SK-N-SH treated with all-trans-retinoic acid at 6 μM for 48 hours (cell line): ENCODE measurements around the gene FBXL16.

Experiments
- ATAC-seq: fragments of 200-7000 bp; cut with Tn5 transposase; 3 replicates; pipeline ENCODE4 v1.9.1; 2020; ENCODE audit warnings: mild to moderate bottlenecking, moderate library complexity
- ARNTL ChIP-seq: fragments of 450-650 bp; formaldehyde crosslinking; IDR thresholded peaks from 2 replicates; pipeline ENCODE4 v1.5.0; 2020; ENCODE audit warnings: low read depth, mild to moderate bottlenecking, moderate library complexity, borderline replicate concordance
- BACH2 ChIP-seq: fragments of 250-450 bp; sonication (Bioruptor Pico); IDR thresholded peaks from 2 replicates; pipeline ENCODE4 v1.9.0; 2021; ENCODE audit warnings: mild to moderate bottlenecking, borderline replicate concordance
- CSDC2 ChIP-seq: fragments of 250-450 bp; sonication (Bioruptor Pico); IDR thresholded peaks from 2 replicates; pipeline ENCODE4 v1.5.0; 2020; ENCODE audit warnings: mild to moderate bottlenecking, moderate library complexity
- ESRRG ChIP-seq: fragments of 250-450 bp; sonication (Bioruptor Pico); IDR thresholded peaks from 2 replicates; pipeline ENCODE4 v1.6.1; 2021; ENCODE audit warnings: mild to moderate bottlenecking
- GLIS3 ChIP-seq: fragments of 250-450 bp; sonication (Bioruptor Pico); IDR thresholded peaks from 2 replicates; pipeline ENCODE4 v1.5.0; 2020; ENCODE audit warnings: mild to moderate bottlenecking, moderate library complexity
- ISL1 ChIP-seq: fragments of 250-450 bp; sonication (Bioruptor Pico); IDR thresholded peaks from 2 replicates; pipeline ENCODE4 v2.1.2; 2022; ENCODE audit warnings: mild to moderate bottlenecking, moderate library complexity
- OSR1 ChIP-seq: fragments of 250-450 bp; sonication (Bioruptor Pico); IDR thresholded peaks from 2 replicates; pipeline ENCODE4 v1.8.0; 2022; ENCODE audit warnings: moderate library complexity, mild to moderate bottlenecking, inconsistent platforms
- TCF4 ChIP-seq: fragments of 250-450 bp; sonication (Bioruptor Pico); IDR thresholded peaks from 2 replicates; pipeline ENCODE4 v1.8.0; 2021; ENCODE audit warnings: mild to moderate bottlenecking, moderate library complexity, borderline replicate concordance
- ZC3H10 ChIP-seq: fragments of 250-450 bp; sonication (Bioruptor Pico); IDR thresholded peaks from 2 replicates; pipeline ENCODE4 v1.5.1; 2021; ENCODE audit warnings: mild to moderate bottlenecking, moderate library complexity
- ZFP3 ChIP-seq: fragments of 250-450 bp; sonication (Bioruptor Pico); IDR thresholded peaks from 2 replicates; pipeline ENCODE4 v1.5.0; 2020; ENCODE audit warnings: mild to moderate bottlenecking, moderate library complexity
- ZFP30 ChIP-seq: fragments of 450-650 bp; formaldehyde crosslinking; IDR thresholded peaks from 2 replicates; pipeline ENCODE4 v1.5.0; 2022; ENCODE audit warnings: mild to moderate bottlenecking, moderate library complexity
- ZNF565 ChIP-seq: fragments of 450-650 bp; formaldehyde crosslinking; conservative IDR thresholded peaks from 2 replicates; pipeline ENCODE4 v1.5.0; 2020; ENCODE audit warnings: low read depth, mild to moderate bottlenecking, moderate library complexity
- ZNF70 ChIP-seq: fragments of 450-650 bp; formaldehyde crosslinking; IDR thresholded peaks from 2 replicates; pipeline ENCODE4 v1.5.0; 2020; ENCODE audit warnings: mild to moderate bottlenecking, moderate library complexity
- TF ChIP-seq, protein P1 (sequence below): fragments of 250-450 bp; sonication (Bioruptor Pico); IDR thresholded peaks from 2 replicates; pipeline ENCODE4 v1.8.0; 2021; ENCODE audit warnings: low read depth, mild to moderate bottlenecking, moderate library complexity, borderline replicate concordance
- TF ChIP-seq, protein P2 (sequence below): fragments of 250-450 bp; sonication (Bioruptor Pico); IDR thresholded peaks from 2 replicates; pipeline ENCODE4 v1.8.0; 2020; ENCODE audit warnings: mild to moderate bottlenecking, moderate library complexity, borderline replicate concordance
- TF ChIP-seq, protein P3 (sequence below): fragments of 250-450 bp; sonication (Bioruptor Pico); IDR thresholded peaks from 2 replicates; pipeline ENCODE4 v1.5.1; 2020; ENCODE audit warnings: low read depth, mild to moderate bottlenecking, moderate library complexity
- TF ChIP-seq, protein P4 (sequence below): fragments of 250-450 bp; sonication (Bioruptor Pico); IDR thresholded peaks from 2 replicates; pipeline ENCODE4 v1.5.0; 2020; ENCODE audit warnings: mild to moderate bottlenecking, moderate library complexity

Gene FBXL16

DNA sequence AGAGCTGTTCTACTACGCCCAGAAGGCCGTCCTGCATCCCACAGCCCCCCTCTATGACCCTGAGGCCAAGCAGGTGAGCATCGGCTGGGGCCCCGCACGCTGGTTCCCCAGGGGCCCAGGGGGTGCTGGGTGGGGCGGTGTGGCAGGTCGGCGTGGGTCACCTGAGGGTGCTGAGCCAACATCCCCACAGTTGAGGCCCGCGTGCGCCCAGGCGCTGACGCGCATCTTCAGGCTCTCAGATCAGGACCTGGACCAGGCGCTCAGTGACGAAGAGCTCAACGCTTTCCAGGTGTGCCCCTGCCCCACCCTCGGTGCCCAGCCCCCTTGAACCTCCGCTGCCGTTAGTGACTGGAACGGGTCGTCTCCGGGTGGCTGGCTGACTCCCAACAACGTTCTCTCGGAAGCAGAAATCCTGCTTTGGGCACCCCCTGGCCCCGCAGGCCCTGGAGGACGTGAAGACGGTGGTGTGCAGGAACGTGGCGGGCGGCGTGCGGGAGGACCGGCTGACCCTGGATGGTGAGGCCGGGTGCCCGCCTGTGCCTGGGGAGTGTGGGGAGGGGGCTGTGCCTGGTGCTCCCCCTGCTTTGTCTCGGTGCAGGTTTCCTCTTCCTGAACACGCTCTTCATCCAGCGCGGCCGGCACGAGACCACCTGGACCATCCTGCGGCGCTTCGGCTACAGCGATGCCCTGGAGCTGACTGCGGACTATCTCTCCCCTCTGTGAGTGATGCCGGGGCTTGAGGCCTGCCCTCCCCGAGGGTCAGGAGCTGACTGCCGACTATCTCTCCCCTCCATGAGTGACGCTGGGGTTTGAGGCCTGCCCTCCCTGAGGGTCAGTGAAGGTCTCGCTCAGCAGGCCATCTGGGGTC lies 34.9 kb downstream of the FBXL16 start:
- TF ChIP-seq CSDC2 (no peak), ZNF70 (CRISPR knock-in tag) (no peak), TCF4 (no peak), ZFP30 (no peak), ZNF565 (CRISPR knock-in tag) (no peak)
- TF ChIP-seq, protein P1, sequence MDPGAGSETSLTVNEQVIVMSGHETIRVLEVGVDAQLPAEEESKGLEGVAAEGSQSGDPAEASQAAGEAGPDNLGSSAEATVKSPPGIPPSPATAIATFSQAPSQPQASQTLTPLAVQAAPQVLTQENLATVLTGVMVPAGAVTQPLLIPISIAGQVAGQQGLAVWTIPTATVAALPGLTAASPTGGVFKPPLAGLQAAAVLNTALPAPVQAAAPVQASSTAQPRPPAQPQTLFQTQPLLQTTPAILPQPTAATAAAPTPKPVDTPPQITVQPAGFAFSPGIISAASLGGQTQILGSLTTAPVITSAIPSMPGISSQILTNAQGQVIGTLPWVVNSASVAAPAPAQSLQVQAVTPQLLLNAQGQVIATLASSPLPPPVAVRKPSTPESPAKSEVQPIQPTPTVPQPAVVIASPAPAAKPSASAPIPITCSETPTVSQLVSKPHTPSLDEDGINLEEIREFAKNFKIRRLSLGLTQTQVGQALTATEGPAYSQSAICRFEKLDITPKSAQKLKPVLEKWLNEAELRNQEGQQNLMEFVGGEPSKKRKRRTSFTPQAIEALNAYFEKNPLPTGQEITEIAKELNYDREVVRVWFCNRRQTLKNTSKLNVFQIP: no peak
- ATAC-seq: no peak

DNA sequence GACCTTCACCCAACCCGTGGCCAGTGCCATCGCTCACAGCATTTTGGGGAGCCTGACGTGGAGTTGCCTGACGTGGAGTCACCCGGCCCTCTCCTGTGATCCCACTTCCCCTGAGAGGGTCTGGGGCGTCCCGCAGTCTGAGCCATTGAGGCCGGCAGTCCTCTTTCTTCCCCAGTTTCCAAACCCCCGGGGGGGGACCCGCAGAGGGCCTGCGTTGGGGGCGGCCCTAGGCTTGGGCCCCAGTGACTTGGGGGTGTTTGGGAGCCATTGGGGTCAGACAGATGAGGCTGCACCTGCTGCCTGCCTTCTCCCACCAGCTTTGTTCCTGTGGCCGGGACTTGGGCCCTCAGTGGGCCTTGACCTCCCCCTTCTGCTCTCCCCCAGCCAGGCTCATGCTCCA lies 35.9 kb downstream of the FBXL16 start:
- no peak for ATAC-seq
- TF ChIP-seq GLIS3: no peak
- TF ChIP-seq TCF4: no peak
- TF ChIP-seq ZC3H10 (CRISPR knock-in tag): no peak
- TF ChIP-seq OSR1 (CRISPR knock-in tag): no peak
- no peak for TF ChIP-seq BACH2 (CRISPR knock-in tag)
- no peak for TF ChIP-seq ZFP30
- TF ChIP-seq, protein P2, sequence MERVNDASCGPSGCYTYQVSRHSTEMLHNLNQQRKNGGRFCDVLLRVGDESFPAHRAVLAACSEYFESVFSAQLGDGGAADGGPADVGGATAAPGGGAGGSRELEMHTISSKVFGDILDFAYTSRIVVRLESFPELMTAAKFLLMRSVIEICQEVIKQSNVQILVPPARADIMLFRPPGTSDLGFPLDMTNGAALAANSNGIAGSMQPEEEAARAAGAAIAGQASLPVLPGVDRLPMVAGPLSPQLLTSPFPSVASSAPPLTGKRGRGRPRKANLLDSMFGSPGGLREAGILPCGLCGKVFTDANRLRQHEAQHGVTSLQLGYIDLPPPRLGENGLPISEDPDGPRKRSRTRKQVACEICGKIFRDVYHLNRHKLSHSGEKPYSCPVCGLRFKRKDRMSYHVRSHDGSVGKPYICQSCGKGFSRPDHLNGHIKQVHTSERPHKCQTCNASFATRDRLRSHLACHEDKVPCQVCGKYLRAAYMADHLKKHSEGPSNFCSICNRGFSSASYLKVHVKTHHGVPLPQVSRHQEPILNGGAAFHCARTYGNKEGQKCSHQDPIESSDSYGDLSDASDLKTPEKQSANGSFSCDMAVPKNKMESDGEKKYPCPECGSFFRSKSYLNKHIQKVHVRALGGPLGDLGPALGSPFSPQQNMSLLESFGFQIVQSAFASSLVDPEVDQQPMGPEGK (CRISPR knock-in tag): no peak
- TF ChIP-seq ARNTL (CRISPR knock-in tag): no peak
- no peak for TF ChIP-seq ZFP3 (CRISPR knock-in tag)
- TF ChIP-seq, protein P3, sequence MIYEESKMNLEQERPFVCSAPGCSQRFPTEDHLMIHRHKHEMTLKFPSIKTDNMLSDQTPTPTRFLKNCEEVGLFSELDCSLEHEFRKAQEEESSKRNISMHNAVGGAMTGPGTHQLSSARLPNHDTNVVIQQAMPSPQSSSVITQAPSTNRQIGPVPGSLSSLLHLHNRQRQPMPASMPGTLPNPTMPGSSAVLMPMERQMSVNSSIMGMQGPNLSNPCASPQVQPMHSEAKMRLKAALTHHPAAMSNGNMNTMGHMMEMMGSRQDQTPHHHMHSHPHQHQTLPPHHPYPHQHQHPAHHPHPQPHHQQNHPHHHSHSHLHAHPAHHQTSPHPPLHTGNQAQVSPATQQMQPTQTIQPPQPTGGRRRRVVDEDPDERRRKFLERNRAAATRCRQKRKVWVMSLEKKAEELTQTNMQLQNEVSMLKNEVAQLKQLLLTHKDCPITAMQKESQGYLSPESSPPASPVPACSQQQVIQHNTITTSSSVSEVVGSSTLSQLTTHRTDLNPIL: no peak
- TF ChIP-seq, protein P1: no peak

DNA sequence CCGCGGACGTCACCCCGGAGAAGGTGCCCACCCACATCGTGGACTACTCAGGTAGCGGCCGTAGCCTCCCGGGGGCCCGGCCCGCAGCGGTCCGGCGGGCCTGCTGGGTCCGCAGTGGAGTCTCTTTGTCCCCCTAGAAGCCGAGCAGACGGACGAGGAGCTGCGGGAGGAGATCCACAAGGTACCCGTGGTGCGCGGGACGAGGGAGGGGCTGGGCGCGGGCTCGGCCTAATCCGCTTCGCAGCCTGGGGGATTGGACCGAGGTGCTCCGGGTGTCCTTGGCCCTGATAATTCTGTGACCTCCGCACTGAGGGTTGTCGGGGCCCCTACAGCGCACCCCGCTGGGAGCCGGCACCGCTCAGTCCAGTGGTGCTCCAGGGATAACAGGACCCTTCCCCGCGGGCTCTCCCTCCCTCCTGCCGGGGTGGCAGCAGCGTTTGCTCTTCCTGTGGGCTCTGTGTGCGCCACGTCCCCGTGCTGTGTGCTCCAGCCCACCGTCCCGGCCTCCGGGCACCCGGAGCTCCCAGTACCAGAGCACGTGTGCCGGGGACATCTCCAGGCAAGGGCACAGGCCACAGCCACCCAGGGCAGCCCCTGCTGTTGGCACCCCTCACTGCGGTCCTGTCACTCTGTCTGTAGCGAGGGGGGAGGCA lies 37.0 kb downstream of the FBXL16 start:
- peak; percentile 7 for ATAC-seq
- TF ChIP-seq ZFP3 (CRISPR knock-in tag) (no peak), ARNTL (CRISPR knock-in tag) (no peak)

DNA sequence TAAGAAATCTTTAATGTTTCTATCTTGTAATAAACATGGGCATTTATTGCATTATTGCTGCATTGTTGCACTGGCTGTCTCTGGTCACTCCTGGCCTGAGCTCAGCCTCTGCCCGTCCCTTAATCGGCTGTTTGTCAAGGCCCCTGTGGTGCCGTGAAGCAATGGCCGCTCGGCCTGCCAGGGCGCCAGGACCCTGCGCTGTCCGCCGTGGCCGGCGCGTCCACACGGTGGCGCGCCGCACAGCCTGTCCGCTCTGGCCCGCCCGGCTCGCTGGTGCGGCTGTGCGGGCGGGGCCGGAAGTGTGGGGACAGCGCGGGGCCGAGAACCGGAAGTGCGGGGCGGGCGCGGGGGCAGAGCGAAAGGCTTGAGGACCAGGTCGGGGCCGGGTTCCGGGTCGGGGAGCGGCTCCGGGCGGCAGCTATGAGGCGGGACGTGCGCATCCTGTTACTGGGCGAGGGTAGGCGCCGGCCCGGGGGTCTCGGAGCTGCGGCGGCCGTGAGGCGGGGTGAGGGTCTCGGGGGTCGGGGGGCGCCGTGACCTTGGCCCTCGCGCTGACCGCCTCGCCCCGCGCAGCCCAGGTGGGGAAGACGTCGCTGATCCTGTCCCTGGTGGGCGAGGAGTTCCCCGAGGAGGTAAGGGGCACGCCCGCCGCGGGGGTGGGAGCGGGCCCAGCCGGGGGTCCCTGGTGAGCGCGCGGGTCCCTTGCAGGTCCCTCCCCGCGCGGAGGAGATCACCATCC lies 37.7 kb downstream of the FBXL16 start, which contains the start of gene RHOT2:
Gene RHOT2 (plus strand): TSS at position 353 of the 739 bp plus-strand sequence. CDS start 68 bp downstream, at position 421.
- TF ChIP-seq ZC3H10 (CRISPR knock-in tag) (0 out of 2 replicates have a peak, but pooled peaks have one; percentile 12), ZNF565 (CRISPR knock-in tag) (no peak)
- ATAC-seq: peak; percentile 96

DNA sequence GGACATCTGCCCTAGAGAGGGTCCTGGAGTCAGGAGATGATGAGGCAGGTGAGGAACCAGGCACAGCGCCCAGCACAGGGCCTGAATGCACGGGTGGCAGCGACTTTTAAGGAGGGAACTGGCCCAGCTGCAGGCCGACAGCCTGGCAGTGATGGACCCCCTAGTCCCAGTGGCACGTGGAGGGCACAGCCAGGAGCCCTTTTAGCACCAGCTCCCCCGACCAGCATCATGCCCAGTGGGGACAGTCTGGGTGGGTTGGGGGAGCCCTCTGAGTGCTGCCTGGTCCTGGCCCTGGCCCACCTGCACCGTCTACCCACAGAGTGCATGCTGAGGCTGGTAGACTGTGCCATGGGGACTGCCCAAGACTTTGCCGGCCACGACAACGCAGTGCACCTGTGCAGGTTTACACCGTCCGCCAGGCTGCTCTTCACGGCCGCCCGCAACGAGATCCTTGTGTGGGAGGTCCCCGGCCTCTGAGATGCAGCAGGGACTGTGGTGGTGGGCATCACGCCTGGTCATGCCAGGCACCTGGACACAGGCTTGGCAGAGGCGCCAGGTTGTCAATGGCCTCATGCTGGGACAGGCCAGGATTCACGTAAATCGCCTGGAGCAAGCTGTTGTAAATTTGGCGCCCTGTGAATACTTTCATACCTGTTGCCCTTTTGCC lies 38.4 kb downstream of the FBXL16 start:
- ATAC-seq: no peak
- TF ChIP-seq ZNF70 (CRISPR knock-in tag): no peak
- TF ChIP-seq ISL1 (CRISPR knock-in tag): no peak
- TF ChIP-seq GLIS3: no peak
- TF ChIP-seq, protein P4, sequence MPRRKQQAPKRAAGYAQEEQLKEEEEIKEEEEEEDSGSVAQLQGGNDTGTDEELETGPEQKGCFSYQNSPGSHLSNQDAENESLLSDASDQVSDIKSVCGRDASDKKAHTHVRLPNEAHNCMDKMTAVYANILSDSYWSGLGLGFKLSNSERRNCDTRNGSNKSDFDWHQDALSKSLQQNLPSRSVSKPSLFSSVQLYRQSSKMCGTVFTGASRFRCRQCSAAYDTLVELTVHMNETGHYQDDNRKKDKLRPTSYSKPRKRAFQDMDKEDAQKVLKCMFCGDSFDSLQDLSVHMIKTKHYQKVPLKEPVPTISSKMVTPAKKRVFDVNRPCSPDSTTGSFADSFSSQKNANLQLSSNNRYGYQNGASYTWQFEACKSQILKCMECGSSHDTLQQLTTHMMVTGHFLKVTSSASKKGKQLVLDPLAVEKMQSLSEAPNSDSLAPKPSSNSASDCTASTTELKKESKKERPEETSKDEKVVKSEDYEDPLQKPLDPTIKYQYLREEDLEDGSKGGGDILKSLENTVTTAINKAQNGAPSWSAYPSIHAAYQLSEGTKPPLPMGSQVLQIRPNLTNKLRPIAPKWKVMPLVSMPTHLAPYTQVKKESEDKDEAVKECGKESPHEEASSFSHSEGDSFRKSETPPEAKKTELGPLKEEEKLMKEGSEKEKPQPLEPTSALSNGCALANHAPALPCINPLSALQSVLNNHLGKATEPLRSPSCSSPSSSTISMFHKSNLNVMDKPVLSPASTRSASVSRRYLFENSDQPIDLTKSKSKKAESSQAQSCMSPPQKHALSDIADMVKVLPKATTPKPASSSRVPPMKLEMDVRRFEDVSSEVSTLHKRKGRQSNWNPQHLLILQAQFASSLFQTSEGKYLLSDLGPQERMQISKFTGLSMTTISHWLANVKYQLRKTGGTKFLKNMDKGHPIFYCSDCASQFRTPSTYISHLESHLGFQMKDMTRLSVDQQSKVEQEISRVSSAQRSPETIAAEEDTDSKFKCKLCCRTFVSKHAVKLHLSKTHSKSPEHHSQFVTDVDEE (CRISPR knock-in tag): no peak
- TF ChIP-seq ESRRG (CRISPR knock-in tag): no peak
